ENCODE results near the gene MED16. TPM values are rescaled to one million over a fixed set of nuclear protein-coding genes. Genes with fewer than 3 reads are reported as not detected.
A peak's percentile ranks its signal among the peaks of the same experiment; 100 is the strongest.
"Not testable (repeated sequence)": the region's sequence is repeated elsewhere in the genome, so short reads cannot be mapped to it uniquely, and the experiment has no call there.

Gene MED16
- total and polyA plus RNA-seq, 2 of the 13 experiments (the other 11 are each of a cell fraction or from before 2014, with no cell fraction given) = 13.3 to 14.8 TPM

DNA sequence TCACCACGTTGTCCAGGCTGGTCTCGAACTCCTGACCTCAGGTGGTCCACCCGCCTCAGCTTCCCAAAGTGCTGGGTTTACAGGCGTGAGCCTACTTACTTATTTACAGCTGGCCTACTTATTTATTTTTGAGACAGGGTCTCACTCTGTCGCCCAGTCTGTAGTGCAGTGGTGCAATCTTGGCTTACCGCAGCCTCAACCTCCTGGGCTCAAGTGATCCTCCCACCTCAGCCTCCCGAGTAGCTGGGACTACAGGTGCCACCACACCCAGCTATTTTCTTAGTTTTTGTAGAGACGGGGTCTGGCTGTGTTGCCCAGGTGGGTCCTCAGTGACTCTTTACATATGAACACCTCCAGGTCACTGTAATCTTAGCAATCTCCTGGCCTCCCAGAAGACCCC lies 43.8 kb downstream of the MED16 start:
- not testable (repeated sequence) for BruUV-seq (replicated peaks); FAIRE-seq

DNA sequence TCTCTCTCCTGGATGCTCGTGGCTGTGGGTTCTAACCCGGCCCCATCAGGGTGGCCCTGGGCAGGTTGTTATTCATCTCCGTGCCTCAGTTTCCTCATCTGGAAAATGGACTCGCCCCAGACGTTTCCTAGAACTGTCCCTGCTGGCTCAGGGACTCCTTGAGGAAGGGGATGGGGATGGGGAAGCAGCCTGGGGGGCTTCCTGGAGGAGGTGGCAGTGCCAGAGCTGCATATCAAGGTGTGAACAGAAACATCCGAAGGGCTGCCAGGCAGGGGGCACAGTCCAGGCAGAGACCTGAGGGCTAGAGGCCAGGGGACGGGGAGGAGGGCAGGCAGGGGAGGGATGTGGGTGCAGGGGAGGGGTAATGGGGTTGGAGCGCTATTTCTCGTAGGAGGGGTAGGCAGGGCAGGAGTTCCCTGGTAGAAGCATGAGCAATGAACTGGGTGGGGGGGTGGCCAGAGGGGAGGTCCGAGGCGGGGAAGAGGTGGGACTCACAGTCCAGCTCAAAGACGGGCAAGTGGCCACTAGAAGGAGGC lies 44.5 kb downstream of the MED16 start:
- Histone ChIP-seq H3K27me3 (ENCODE audit: control insufficient read depth in 1 of 2, insufficient read depth in 2 of 2, low read length in 2 of 2) (peaks cover 16 to 64% of the 10 kb centered on the region in 2 experiments), H2AFZ (ENCODE audit: low read length) (no peak overlapping the region), H3K79me2 (ENCODE audit: insufficient read depth, low read length) (no peaks in the 10 kb centered on the region), H3K4me3 (replicated peaks in 1 of 3; ENCODE audit: insufficient read depth in 1 of 3, low read depth in 2 of 3, low read length in 3 of 3) (no peak overlapping the region), H3K4me2 (ENCODE audit: low read depth, low read length) (no peak overlapping the region), H3K27ac (ENCODE audit: extremely low read length, insufficient read depth, low read length) (no peak overlapping the region), H3K36me3 (replicated peaks in 1 of 2; ENCODE audit: control insufficient read depth in 1 of 2, insufficient read depth in 2 of 2, low read length in 2 of 2) (no peaks in the 10 kb centered on the region), H3K4me1 (ENCODE audit: insufficient read depth, low read length) (peaks cover 26% of the 10 kb centered on the region; the same call in 1 of the 2 replicates), H3K9me3 (ENCODE audit: low read length) (no peaks in the 10 kb centered on the region), H3K9ac (ENCODE audit: insufficient read depth, low read depth, low read length) (no peak overlapping the region), H4K20me1 (ENCODE audit: insufficient read depth, low read length) (no peaks in the 10 kb centered on the region)
- in situ Hi-C loops (cut with HindIII; ENCODE audit: extremely low pct_ligation_motif_present, low pct_unique_long_range_greater_than_20kb) (no loop called here), intact Hi-C loops (cut with micrococcal nuclease; ENCODE audit: unreplicated experiment) (no loop called here)
- DNase-seq (ENCODE audit: low spot score) = no peak
- ChIA-PET POLR2A (no interaction called here), CTCF (ENCODE audit: low intra/inter-chr PET ratio, low total read pairs) (no interaction called here)
- 5% methylated on average over 7 of the region's 12 CpGs for WGBS (ENCODE audit: low lambda C conversion rate)
- no peak for ATAC-seq
- FAIRE-seq = no peak
- no TSS peak for BruUV-seq (replicated peaks)
- peak; percentile 63 for TF ChIP-seq ZNF629 (CRISPR knock-in tag; conservative IDR thresholded peaks at IDR 0.05)
- TF ChIP-seq, protein P1, sequence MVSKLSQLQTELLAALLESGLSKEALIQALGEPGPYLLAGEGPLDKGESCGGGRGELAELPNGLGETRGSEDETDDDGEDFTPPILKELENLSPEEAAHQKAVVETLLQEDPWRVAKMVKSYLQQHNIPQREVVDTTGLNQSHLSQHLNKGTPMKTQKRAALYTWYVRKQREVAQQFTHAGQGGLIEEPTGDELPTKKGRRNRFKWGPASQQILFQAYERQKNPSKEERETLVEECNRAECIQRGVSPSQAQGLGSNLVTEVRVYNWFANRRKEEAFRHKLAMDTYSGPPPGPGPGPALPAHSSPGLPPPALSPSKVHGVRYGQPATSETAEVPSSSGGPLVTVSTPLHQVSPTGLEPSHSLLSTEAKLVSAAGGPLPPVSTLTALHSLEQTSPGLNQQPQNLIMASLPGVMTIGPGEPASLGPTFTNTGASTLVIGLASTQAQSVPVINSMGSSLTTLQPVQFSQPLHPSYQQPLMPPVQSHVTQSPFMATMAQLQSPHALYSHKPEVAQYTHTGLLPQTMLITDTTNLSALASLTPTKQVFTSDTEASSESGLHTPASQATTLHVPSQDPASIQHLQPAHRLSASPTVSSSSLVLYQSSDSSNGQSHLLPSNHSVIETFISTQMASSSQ (IDR thresholded peaks at IDR 0.05; ENCODE audit: low read depth) = no peak
- TF ChIP-seq, protein P1 (CRISPR knock-in tag; IDR thresholded peaks at IDR 0.05; ENCODE audit: borderline replicate concordance) = no peak

More for the DNA sequence above, 43.8 kb downstream of the MED16 start:
- H3K79me2 ChIP-seq (ENCODE audit: insufficient read depth, low read length); H3K9me3 ChIP-seq (ENCODE audit: low read length); ATAC-seq; in situ Hi-C loops (cut with HindIII; ENCODE audit: extremely low pct_ligation_motif_present, low pct_unique_long_range_greater_than_20kb); H3K4me3 ChIP-seq (replicated peaks in 1 of 3; ENCODE audit: insufficient read depth in 1 of 3, low read depth in 2 of 3, low read length in 3 of 3); DNase-seq (ENCODE audit: low spot score); H4K20me1 ChIP-seq (ENCODE audit: insufficient read depth, low read length); POLR2A ChIA-PET; H3K4me2 ChIP-seq (ENCODE audit: low read depth, low read length); H3K9ac ChIP-seq (ENCODE audit: insufficient read depth, low read depth, low read length); H3K27ac ChIP-seq (ENCODE audit: extremely low read length, insufficient read depth, low read length); H2AFZ ChIP-seq (ENCODE audit: low read length); CTCF ChIA-PET (ENCODE audit: low intra/inter-chr PET ratio, low total read pairs); H3K36me3 ChIP-seq (replicated peaks in 1 of 2; ENCODE audit: control insufficient read depth in 1 of 2, insufficient read depth in 2 of 2, low read length in 2 of 2); intact Hi-C loops (cut with micrococcal nuclease; ENCODE audit: unreplicated experiment): not testable (repeated sequence)
- H3K4me1 ChIP-seq (ENCODE audit: insufficient read depth, low read length) = peaks cover 21% of the 10 kb centered on the region; the same call in 1 of the 2 replicates
- peaks cover 13 to 59% of the 10 kb centered on the region in 2 experiments for H3K27me3 ChIP-seq (ENCODE audit: control insufficient read depth in 1 of 2, insufficient read depth in 2 of 2, low read length in 2 of 2)
- WGBS (ENCODE audit: low lambda C conversion rate) = 41% methylated on average over 8 of the region's 8 CpGs
- TF ChIP-seq, protein P2, sequence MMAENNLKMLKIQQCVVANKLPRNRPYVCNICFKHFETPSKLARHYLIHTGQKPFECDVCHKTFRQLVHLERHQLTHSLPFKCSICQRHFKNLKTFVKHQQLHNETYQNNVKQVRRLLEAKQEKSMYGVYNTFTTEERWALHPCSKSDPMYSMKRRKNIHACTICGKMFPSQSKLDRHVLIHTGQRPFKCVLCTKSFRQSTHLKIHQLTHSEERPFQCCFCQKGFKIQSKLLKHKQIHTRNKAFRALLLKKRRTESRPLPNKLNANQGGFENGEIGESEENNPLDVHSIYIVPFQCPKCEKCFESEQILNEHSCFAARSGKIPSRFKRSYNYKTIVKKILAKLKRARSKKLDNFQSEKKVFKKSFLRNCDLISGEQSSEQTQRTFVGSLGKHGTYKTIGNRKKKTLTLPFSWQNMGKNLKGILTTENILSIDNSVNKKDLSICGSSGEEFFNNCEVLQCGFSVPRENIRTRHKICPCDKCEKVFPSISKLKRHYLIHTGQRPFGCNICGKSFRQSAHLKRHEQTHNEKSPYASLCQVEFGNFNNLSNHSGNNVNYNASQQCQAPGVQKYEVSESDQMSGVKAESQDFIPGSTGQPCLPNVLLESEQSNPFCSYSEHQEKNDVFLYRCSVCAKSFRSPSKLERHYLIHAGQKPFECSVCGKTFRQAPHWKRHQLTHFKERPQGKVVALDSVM (CRISPR knock-in tag; IDR thresholded peaks at IDR 0.05) = peak; percentile 51; the same call in 1 of the 2 replicates
- peak; percentile 62 for TF ChIP-seq ZNF121 (CRISPR knock-in tag; IDR thresholded peaks at IDR 0.05)
